ENCODE results near the gene MPPE1.
"Not testable (repeated sequence)": the region's sequence is repeated elsewhere in the genome, so short reads cannot be mapped to it uniquely, and the experiment has no call there.

MPPE1 gene

GRCh38 chr18:11906926-11907874, 917 bp downstream of the MPPE1 start:
- Histone ChIP-seq H3K9me3 (replicated peaks in 1 of 11) (no peaks in the 10 kb centered on the region), H4K20me1 (no peaks in the 10 kb centered on the region), H3K9ac (peak overlapping the region; percentile 91 to 100 (median 97)), H3K4me3 (peak overlapping the region; percentile 68 to 84 (median 73)), H3K4me1 (peaks cover 11 to 65% (median 24%) of the 10 kb centered on the region in 10 experiments), H3K4me2 (peak overlapping the region; percentile 84 to 98 (median 93)), H3K27me3 (no peaks in the 10 kb centered on the region), H3K27ac (peak overlapping the region; percentile 92 to 100 (median 98); a peak in 20 of 22 replicates), H3K36me3 (peaks cover 9 to 37% (median 19%) of the 10 kb centered on the region in 11 experiments; a peak in 18 of 22 replicates)
- no peak for TF ChIP-seq Cebpa-rat (IDR thresholded peaks at IDR 0.05)

GRCh38 chr18:11906176-11906575, 1.9 kb downstream of the MPPE1 start:
- no peak overlapping the region; a peak in 1 of 22 replicates for H3K27ac ChIP-seq

DNA sequence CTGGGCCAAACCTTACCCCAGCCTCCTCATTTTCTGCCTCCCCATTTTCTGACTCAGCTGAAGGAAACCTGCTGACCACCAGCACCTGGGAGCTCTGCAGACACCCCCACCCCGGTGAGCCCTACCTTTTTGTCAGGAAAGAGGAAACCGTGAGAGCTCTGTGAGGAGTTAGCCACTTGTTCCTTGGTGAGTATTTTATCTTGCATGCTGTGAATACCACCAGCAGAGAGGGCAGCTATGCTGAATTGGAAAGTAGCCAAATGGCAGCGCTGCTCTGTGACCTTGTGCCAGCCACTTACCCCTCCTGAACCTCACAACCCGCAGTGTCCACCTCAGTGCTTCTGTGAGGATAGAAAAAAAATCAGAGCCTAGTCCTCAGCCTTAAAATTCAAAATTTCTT, 2.5 kb downstream of the MPPE1 start:
- Histone ChIP-seq H3K36me3 (peaks cover 12 to 53% (median 32%) of the 10 kb centered on the region in 11 experiments; a peak in 18 of 22 replicates), H3K4me2 (peak overlapping the region in 2 of 11 experiments; percentile 29 to 92; a peak in 2 of 22 replicates), H3K27ac (no peak overlapping the region; a peak in 1 of 22 replicates), H4K20me1 (no peaks in the 10 kb centered on the region), H3K9me3 (replicated peaks in 1 of 11) (no peaks in the 10 kb centered on the region), H3K27me3 (no peaks in the 10 kb centered on the region), H3K9ac (no peak overlapping the region), H3K4me3 (no peak overlapping the region), H3K4me1 (peaks cover 11 to 61% (median 24%) of the 10 kb centered on the region in 10 experiments)
- no peak for TF ChIP-seq Cebpa-rat (IDR thresholded peaks at IDR 0.05)

More at GRCh38 chr18:11906176-11906575, 1.9 kb downstream of the MPPE1 start:
- peak overlapping the region in 3 of 11 experiments; percentile 92 to 93 (median 92); a peak in 4 of 22 replicates for H3K4me2 ChIP-seq
- H3K4me1 ChIP-seq, result peaks cover 11 to 65% (median 24%) of the 10 kb centered on the region in 10 experiments
- no peaks in the 10 kb centered on the region for H3K9me3 ChIP-seq (replicated peaks in 1 of 11)
- peaks cover 12 to 47% (median 29%) of the 10 kb centered on the region in 11 experiments; a peak in 18 of 22 replicates for H3K36me3 ChIP-seq
- no peaks in the 10 kb centered on the region for H4K20me1 ChIP-seq
- H3K4me3 ChIP-seq, result no peak overlapping the region
- no peak overlapping the region for H3K9ac ChIP-seq
- no peak for TF ChIP-seq Cebpa-rat (IDR thresholded peaks at IDR 0.05)
- H3K27me3 ChIP-seq, result no peaks in the 10 kb centered on the region

- no peak for TF ChIP-seq Cebpa-rat (IDR thresholded peaks at IDR 0.05)
- H3K27ac ChIP-seq, result no peak overlapping the region
- no peak overlapping the region for H3K4me3 ChIP-seq
- no peaks in the 10 kb centered on the region for H3K9me3 ChIP-seq (replicated peaks in 1 of 11)
- H3K27me3 ChIP-seq, result no peaks in the 10 kb centered on the region
- H3K4me2 ChIP-seq, result peak overlapping the region in 3 of 11 experiments; percentile 22 to 53 (median 26); a peak in 4 of 22 replicates
- no peak overlapping the region for H3K9ac ChIP-seq
- peaks cover 9 to 64% (median 14%) of the 10 kb centered on the region in 10 experiments for H3K4me1 ChIP-seq
- H4K20me1 ChIP-seq, result no peaks in the 10 kb centered on the region
- peaks cover 14 to 82% (median 42%) of the 10 kb centered on the region in 11 experiments; a peak in 21 of 22 replicates for H3K36me3 ChIP-seq
Measured at GRCh38 chr18:11902522-11903292, 5.4 kb downstream of the MPPE1 start.

- no peak overlapping the region for H3K4me3 ChIP-seq
- TF ChIP-seq Cebpa-rat (IDR thresholded peaks at IDR 0.05), result no peak
- H4K20me1 ChIP-seq, result no peaks in the 10 kb centered on the region
- H3K36me3 ChIP-seq, result peaks cover 14 to 89% (median 46%) of the 10 kb centered on the region in 11 experiments; a peak in 21 of 22 replicates
- H3K27ac ChIP-seq, result no peak overlapping the region
- no peaks in the 10 kb centered on the region for H3K27me3 ChIP-seq
- H3K4me1 ChIP-seq, result peaks cover 1 to 56% (median 6%) of the 10 kb centered on the region in 10 experiments; a peak in 17 of 20 replicates
- H3K9ac ChIP-seq, result no peak overlapping the region
- no peaks in the 10 kb centered on the region for H3K9me3 ChIP-seq (replicated peaks in 1 of 11)
- no peak overlapping the region for H3K4me2 ChIP-seq
Measured at GRCh38 chr18:11901826-11902438, 6.2 kb downstream of the MPPE1 start.

DNA sequence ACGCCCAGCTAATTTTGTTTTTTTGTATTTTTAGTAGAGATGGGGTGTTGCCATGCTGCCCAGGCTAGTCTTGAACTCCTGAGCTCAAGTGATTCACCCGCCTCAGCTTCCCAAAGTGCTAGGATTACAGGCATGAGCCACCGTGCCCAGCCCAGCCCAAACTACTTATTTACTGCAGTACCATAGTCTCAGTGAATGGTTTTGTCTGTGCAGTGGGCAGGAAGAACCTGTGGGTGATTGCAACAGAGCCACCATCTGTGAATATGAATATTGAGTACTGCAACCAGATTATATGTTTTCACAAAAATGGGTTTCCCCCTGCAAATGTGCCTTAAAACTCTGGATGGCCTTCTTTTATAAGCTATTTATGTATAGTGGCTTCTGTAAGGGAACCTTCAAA, 9.1 kb downstream of the MPPE1 start:
- peaks cover 15 to 94% (median 52%) of the 10 kb centered on the region in 11 experiments for H3K36me3 ChIP-seq
- H3K4me3 ChIP-seq, result no peak overlapping the region
- H3K27ac ChIP-seq, result peak overlapping the region in 5 of 11 experiments; percentile 17 to 43 (median 26); a peak in 3 of 22 replicates
- H3K4me1 ChIP-seq, result peaks cover 5 to 62% (median 19%) of the 10 kb centered on the region in 10 experiments
- H3K9me3 ChIP-seq (replicated peaks in 1 of 11), result no peaks in the 10 kb centered on the region
- H3K9ac ChIP-seq, result no peak overlapping the region
- no peak for TF ChIP-seq Cebpa-rat (IDR thresholded peaks at IDR 0.05)
- H4K20me1 ChIP-seq, result no peaks in the 10 kb centered on the region
- H3K4me2 ChIP-seq, result peak overlapping the region in 5 of 11 experiments; percentile 15 to 49 (median 25); a peak in 6 of 22 replicates
- no peaks in the 10 kb centered on the region for H3K27me3 ChIP-seq

DNA sequence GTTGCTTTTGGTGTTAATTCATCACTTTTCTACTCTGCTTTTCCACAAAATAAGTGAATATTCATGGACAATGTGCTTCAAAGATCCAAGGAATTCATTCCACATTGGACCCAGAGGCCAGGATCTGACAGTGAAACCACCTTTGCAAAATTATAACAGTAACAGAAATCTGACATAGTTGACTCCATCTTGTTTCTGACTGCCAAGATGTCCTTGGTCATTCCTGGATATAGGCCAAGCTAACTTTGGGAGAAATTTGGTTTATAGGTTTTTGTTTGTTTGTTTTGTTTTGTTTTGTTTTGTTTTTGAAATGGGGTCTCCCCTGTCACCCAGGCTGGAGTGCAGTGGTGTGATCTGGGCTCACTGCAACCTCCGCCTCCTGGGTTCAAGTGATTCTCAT, 10.3 kb downstream of the MPPE1 start:
- Histone ChIP-seq H3K27me3 (no peaks in the 10 kb centered on the region), H3K4me3 (no peak overlapping the region), H3K36me3 (peaks cover 15 to 89% (median 47%) of the 10 kb centered on the region in 11 experiments), H3K9me3 (replicated peaks in 1 of 11) (no peaks in the 10 kb centered on the region), H3K4me1 (peaks cover 12 to 63% (median 31%) of the 10 kb centered on the region in 10 experiments), H3K9ac (no peak overlapping the region), H3K27ac (no peak overlapping the region), H3K4me2 (no peak overlapping the region), H4K20me1 (no peaks in the 10 kb centered on the region)
- TF ChIP-seq Cebpa-rat (IDR thresholded peaks at IDR 0.05), result no peak

GRCh38 chr18:11892438-11892837, 15.7 kb downstream of the MPPE1 start:
- Histone ChIP-seq H3K4me3 (peak overlapping the region in 1 of 10 experiments; percentile 41; a peak in 3 of 20 replicates), H3K4me1 (peaks cover 12 to 64% (median 43%) of the 10 kb centered on the region in 10 experiments), H3K27ac (peak overlapping the region in 9 of 11 experiments; percentile 19 to 84 (median 72); a peak in 15 of 22 replicates), H3K36me3 (peaks cover 34 to 80% (median 58%) of the 10 kb centered on the region in 11 experiments), H3K4me2 (peak overlapping the region in 10 of 11 experiments; percentile 21 to 97 (median 88); a peak in 18 of 22 replicates), H3K9ac (peak overlapping the region in 6 of 11 experiments; percentile 30 to 52 (median 48); a peak in 7 of 22 replicates)
- H4K20me1 ChIP-seq; H3K27me3 ChIP-seq; H3K9me3 ChIP-seq (replicated peaks in 1 of 11): not testable (repeated sequence)
- TF ChIP-seq Cebpa-rat (IDR thresholded peaks at IDR 0.05), result peak in 5 of 11 experiments; percentile 38 to 61 (median 49); a peak in 5 of 22 replicates
